K562 (cell line): ENCODE results near the gene TTYH2. TPM values are rescaled to one million over a fixed set of nuclear protein-coding genes. Genes with fewer than 3 reads are reported as not detected.

Experiments used
- ATAC-seq: fragments of 200-7000 bp; cut with Tn5 transposase; 3 replicates; pipeline ENCODE4 v1.9.1; 2020; ENCODE audit warnings: moderate library complexity
- BruUV-seq: library from RNA; stranded (reverse); fragments of 400-500 nt; replicated peaks from 2 replicates; lab custom pipeline; 2021; lab: Mats Ljungman, UMichigan
- CTCF ChIA-PET: fragments of 300-600 bp; formaldehyde crosslinking; extraction: SDS; loops from one replicate; lab custom pipeline; 2021; ENCODE audit warnings: low intra/inter-chr PET ratio; lab: Yijun Ruan, JAX
- POLR2A ChIA-PET: fragments of 300-600, 350-650 bp; sonication (Branson Sonifier 250); formaldehyde crosslinking; extraction: SDS; loops from one replicate; lab custom pipeline; 2021; ENCODE audit warnings: antibody characterized with exemption, inconsistent platforms; lab: Yijun Ruan, JAX
- DNase-seq, 4 experiments: peaks; one replicate each; pipeline versions ENCODE4 v3.0.0 to v3.0.0-alpha.2; 2011 to 2018; ENCODE audit warnings: low spot score in 3 of 4, mixed read lengths in 3 of 4; ENCODE audit errors: extremely low read depth in 1 of 4
- FAIRE-seq: peaks from 2 replicates; lab custom pipeline; 2011; peaks lifted over from hg19 to GRCh38; lab: Jason Lieb, UNC
- H2AFZ ChIP-seq: 2 replicates; pipeline ENCODE4 v1.6.0; 2011; ENCODE audit warnings: low read depth, low read length, control low read depth, inconsistent platforms
- H3K27ac ChIP-seq: fragments of 200-600 bp; 3 replicates; pipeline ENCODE4 v1.8.0; 2011; ENCODE audit warnings: low read depth, mild to moderate bottlenecking, control low read depth, inconsistent platforms, low read length, moderate library complexity, mixed read lengths; ENCODE audit errors: extremely low read depth
- H3K27me3 ChIP-seq, 2 experiments: fragments of 300-600 bp in 1 of 2; 2 replicates in 1 of 2; 3 replicates in 1 of 2; pipeline versions ENCODE4 v1.6.0 to v1.8.0; 2011; ENCODE audit warnings: inconsistent platforms in 2 of 2, low read length in 2 of 2, mild to moderate bottlenecking in 1 of 2, mixed read lengths in 1 of 2, moderate library complexity in 1 of 2; ENCODE audit not compliant: control insufficient read depth in 2 of 2, insufficient read depth in 2 of 2
- H3K36me3 ChIP-seq: fragments of 300-600 bp; 3 replicates; pipeline ENCODE4 v1.8.0; 2011; ENCODE audit warnings: mild to moderate bottlenecking, low read length, inconsistent platforms; ENCODE audit not compliant: control insufficient read depth, insufficient read depth
- H3K4me1 ChIP-seq, 2 experiments: fragments of 200-600 bp in 1 of 2; replicated peaks in 1 of 2; 2 replicates in 1 of 2; 3 replicates in 1 of 2; pipeline versions ENCODE4 v1.5.1 to v1.8.0; 2011; ENCODE audit warnings: inconsistent platforms in 2 of 2, low read length in 2 of 2, mild to moderate bottlenecking in 1 of 2, mixed read lengths in 1 of 2, moderate library complexity in 1 of 2; ENCODE audit not compliant: control insufficient read depth in 2 of 2, insufficient read depth in 2 of 2
- H3K4me2 ChIP-seq: 2 replicates; pipeline ENCODE4 v1.6.1; 2011; ENCODE audit warnings: low read length, control low read depth, inconsistent platforms, mixed read lengths; ENCODE audit not compliant: insufficient read depth
- H3K4me3 ChIP-seq: fragments of 200-600 bp; sonication (generic), shearing (Covaris generic); 2 replicates; pipeline ENCODE4 v1.5.1; 2016; ENCODE audit warnings: control low read depth, inconsistent platforms
- H3K79me2 ChIP-seq: fragments of 200-600 bp; 3 replicates; pipeline ENCODE4 v1.8.0; 2011; ENCODE audit warnings: low read length, inconsistent platforms; ENCODE audit not compliant: control insufficient read depth, insufficient read depth
- H3K9ac ChIP-seq, 2 experiments: 2 replicates each; pipeline versions ENCODE4 v1.6.0 to v1.6.1; 2011; ENCODE audit warnings: low read depth in 2 of 2, low read length in 2 of 2, control low read depth in 1 of 2, inconsistent platforms in 1 of 2, mild to moderate bottlenecking in 1 of 2, mixed read lengths in 1 of 2; ENCODE audit not compliant: insufficient read depth in 1 of 2
- H3K9me1 ChIP-seq: one replicate; pipeline ENCODE4 v1.6.0; 2011; ENCODE audit warnings: inconsistent platforms, mild to moderate bottlenecking, low read length, moderate library complexity; ENCODE audit not compliant: control insufficient read depth, insufficient read depth
- H3K9me3 ChIP-seq: replicated peaks from 2 replicates; pipeline ENCODE4 v1.5.1; 2011; ENCODE audit warnings: low read depth, low read length, inconsistent platforms; ENCODE audit not compliant: control insufficient read depth, insufficient read depth
- H4K20me1 ChIP-seq: replicated peaks from 2 replicates; pipeline ENCODE4 v1.6.1; 2011; ENCODE audit warnings: low read length, inconsistent platforms, mixed read lengths; ENCODE audit not compliant: control insufficient read depth, insufficient read depth
- ARNT ChIP-seq, 2 experiments: fragments of 450-650 bp; IDR thresholded peaks; 2 replicates each; pipeline ENCODE4 v1.6.1; 2016; ENCODE audit warnings: mild to moderate bottlenecking in 1 of 2
- DNMT1 ChIP-seq: fragments of 450-650 bp; IDR thresholded peaks from 2 replicates; pipeline ENCODE4 v1.6.1; 2016; ENCODE audit warnings: antibody characterized with exemption, mild to moderate bottlenecking
- KHSRP ChIP-seq: fragments of 450-650 bp; IDR thresholded peaks from 2 replicates; pipeline ENCODE4 v1.6.1; 2017
- LARP7 ChIP-seq: fragments of 450-650 bp; IDR thresholded peaks from 2 replicates; pipeline ENCODE4 v1.6.1; 2016
- MTA1 ChIP-seq: fragments of 450-650 bp; IDR thresholded peaks from 2 replicates; pipeline ENCODE4 v1.6.1; 2017; ENCODE audit warnings: borderline replicate concordance
- NONO ChIP-seq, 2 experiments: fragments of 200-400 bp in 1 of 2; fragments of 450-650 bp in 1 of 2; formaldehyde crosslinking in 1 of 2; IDR thresholded peaks; 2 replicates each; pipeline ENCODE4 v1.6.1; 2017; ENCODE audit warnings: low read depth in 2 of 2, mild to moderate bottlenecking in 2 of 2, moderate library complexity in 2 of 2, low read length in 1 of 2
- NR1H2 ChIP-seq: sonication (generic); formaldehyde crosslinking; IDR thresholded peaks from 2 replicates; pipeline ENCODE4 v1.4.0; 2020; ENCODE audit warnings: mild to moderate bottlenecking, missing genetic modification reagents
- ZKSCAN3 ChIP-seq: fragments of 250-450 bp; sonication (Bioruptor Pico); IDR thresholded peaks from 2 replicates; pipeline ENCODE4 v1.4.0; 2020
- ZSCAN29 ChIP-seq: fragments of 450-650 bp; IDR thresholded peaks from 2 replicates; pipeline ENCODE4 v1.6.1; 2017
- WGBS: fragments of 100-300 bp; shearing (Covaris generic); methylation state at CpG from one replicate; pipeline ENCODE4 v1.1.6; 2016; ENCODE audit warnings: low coverage, mixed read lengths; ENCODE audit not compliant: insufficient coverage; ENCODE audit errors: missing lambda C conversion rate; 5-methylcytosine and 5-hydroxymethylcytosine counted together
- in situ Hi-C: fragments of 300-500 bp; cut with MboI; formaldehyde crosslinking; loops from 4 replicates; pipeline ENCODE4 v1.15.0; 2018; ENCODE audit warnings: inconsistent platforms, mixed read lengths
- intact Hi-C: fragments of 100-400 bp; cut with micrococcal nuclease; formaldehyde crosslinking; loops from 2 replicates; pipeline ENCODE4 v1.14.2; 2022
- polyA plus RNA-seq, 8 experiments: library from polyadenylated mRNA; depleted of rRNA in 4 of 8; stranded (reverse) in 5 of 8; unstranded in 3 of 8; fragments of >200 nt; fragmentation: Nextera tagmentation in 2 of 8; fragmentation: Illumina TruSeq in 1 of 8; extraction: Ambion mirVana in 2 of 8; extraction: Trizol in 1 of 8; gene quantifications; 2 replicates each; pipeline versions ENCODE4 v1.2.1 to v1.2.3, GENCODE V29; 2011 to 2014; ENCODE audit warnings: inconsistent platforms in 1 of 8, missing spikeins in 1 of 8
- total RNA-seq, 7 experiments: library from RNA; depleted of rRNA in 6 of 7; stranded (reverse); fragments of >200 nt in 6 of 7; fragmentation: Illumina TruSeq in 2 of 7; extraction: Trizol in 2 of 7; gene quantifications; 2 replicates each; pipeline versions ENCODE4 v1.2.1 to v1.2.3, GENCODE V29; 2011 to 2021; ENCODE audit warnings: low replicate concordance in 1 of 7

The TTYH2 gene
- total and polyA plus RNA-seq, 9 of the 15 experiments (the other 6 are each of a cell fraction or from before 2014, with no cell fraction given) = 0.03 to 2.0 (median 0.91) TPM

DNA sequence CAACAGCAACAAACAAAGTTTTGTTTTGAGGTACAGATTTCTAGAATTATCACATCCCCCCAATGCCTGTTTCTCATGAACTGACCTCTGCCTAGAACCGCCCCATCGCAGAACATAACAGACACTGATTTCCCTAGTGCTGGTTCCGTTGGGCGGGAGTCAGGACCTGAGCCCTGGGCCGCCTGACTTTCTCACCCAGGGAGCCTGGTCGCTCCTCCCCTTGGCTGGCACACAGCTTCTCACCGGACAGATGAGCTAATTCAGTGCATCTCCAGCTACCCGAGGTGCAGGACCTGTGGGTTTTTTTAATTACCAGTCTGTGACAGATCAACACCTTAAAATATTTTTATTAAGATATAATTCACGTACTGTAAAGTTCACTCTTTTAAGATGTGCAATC, 30.0 kb upstream of the TTYH2 start:
- FAIRE-seq (no peak), DNase-seq (no peak), ATAC-seq (no peak)
- H2AFZ ChIP-seq = no peak overlapping the region
- H3K36me3 ChIP-seq = no peaks in the 10 kb centered on the region
- H3K27me3 ChIP-seq = peaks cover 4 to 64% of the 10 kb centered on the region in 2 experiments; a peak in 4 of 5 replicates
- no peak overlapping the region for H3K4me2 ChIP-seq
- no peaks in the 10 kb centered on the region for H3K9me1 ChIP-seq
- in situ Hi-C loops (no loop called here), intact Hi-C loops (no loop called here)
- WGBS = 8% methylated on average over 9 of the region's 9 CpGs
- H3K4me3 ChIP-seq = no peak overlapping the region
- ChIA-PET CTCF (no interaction called here), POLR2A (no interaction called here)
- no TSS peak for BruUV-seq
- H3K9me3 ChIP-seq = no peaks in the 10 kb centered on the region
- no peaks in the 10 kb centered on the region for H3K79me2 ChIP-seq
- no peak overlapping the region for H3K9ac ChIP-seq
- H3K27ac ChIP-seq = no peak overlapping the region
- H3K4me1 ChIP-seq = no peaks in the 10 kb centered on the region
- TF ChIP-seq DNMT1 (no peak), ZKSCAN3 (CRISPR knock-in tag) (no peak), NR1H2 (CRISPR knock-in tag) (no peak), MTA1 (no peak), ARNT (IDR thresholded peaks at IDR 0.05) (no peak), LARP7 (no peak), NONO (IDR thresholded peaks at IDR 0.05; ENCODE audit: low read depth in 2 of 2, low read length in 1 of 2) (no peak), KHSRP (no peak), ZSCAN29 (no peak)
- H4K20me1 ChIP-seq = 0 out of 2 replicates have a peak, but pooled peaks cover 4% of the 10 kb centered on the region
